ENCODE measurements around the gene RBM47.
"Not testable (repeated sequence)": the region's sequence is repeated elsewhere in the genome, so short reads cannot be mapped to it uniquely, and the experiment has no call there.

The RBM47 gene

DNA sequence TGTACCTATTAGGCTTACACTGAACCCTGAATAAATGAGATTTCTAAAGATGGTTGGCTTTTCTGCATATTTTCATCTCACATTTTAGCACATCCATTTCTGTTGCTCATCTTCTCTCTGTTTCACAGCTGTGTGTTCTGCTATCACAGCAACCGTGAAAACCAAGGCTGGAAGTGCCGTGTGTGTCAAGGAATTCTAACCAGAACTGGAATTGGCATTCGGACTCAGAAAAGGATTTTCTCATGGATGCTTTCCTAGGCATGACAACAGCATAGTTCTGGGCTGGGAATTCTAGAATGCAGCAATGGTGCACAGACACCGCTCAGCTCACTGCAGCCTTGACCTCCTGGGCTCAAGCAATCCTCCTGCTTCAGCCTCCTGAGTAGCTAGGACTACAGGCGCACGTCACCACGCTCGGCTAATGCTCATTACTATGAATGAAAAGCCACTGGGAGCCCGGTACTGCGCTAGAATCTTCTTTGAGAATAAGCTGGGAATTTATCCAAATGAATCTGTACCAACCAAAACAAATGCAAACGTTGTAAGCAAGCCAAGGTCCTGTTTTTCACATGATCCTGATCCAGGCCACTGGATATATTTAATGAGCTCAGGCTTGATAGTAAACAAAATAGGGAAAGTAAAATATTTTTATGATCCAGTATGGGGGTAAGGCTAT lies 105.2 kb downstream of the RBM47 start:
- DNase-seq: no peak

GRCh38 chr4:40523581-40523980 lies 106.1 kb downstream of the RBM47 start:
- no peak for DNase-seq

DNA sequence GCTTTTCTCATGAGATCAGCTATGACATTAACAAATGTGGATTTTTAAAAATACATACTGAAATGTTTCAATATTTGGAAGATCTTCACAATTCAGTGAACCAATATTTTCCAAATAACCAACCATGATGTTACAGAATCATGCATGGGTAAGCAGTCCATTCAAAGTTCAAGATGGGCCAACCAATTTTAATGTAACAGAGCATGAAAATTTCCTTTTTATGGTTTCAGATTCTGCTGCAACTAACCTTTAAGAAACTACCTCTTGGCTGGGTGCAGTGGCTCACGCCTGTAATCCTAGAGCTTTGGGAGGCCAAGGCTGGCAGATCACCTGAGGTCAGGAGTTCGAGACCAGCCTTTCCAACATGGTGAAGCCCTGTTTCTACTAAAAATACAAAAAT lies 107.7 kb downstream of the RBM47 start:
- DNase-seq: no peak

DNA sequence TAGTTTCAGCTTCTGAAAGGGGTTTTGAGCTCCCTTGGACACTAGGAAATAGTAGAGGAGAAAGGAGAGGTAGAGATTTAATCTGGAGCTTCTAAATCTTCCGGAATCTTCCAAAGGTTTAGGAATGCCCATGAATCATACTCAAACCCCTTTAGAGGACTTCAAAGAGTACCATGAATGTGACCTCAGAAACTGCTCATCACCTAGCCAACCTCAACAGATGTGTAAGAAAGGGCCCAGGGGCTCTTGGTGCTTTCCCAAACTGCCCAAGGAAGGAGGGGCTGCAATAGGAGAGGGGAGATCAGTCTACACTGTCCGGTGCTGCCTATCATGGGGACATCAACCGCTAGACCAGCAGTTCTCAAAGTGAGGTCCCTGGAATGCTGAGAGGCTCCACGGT lies 109.1 kb downstream of the RBM47 start:
- no peak for DNase-seq

DNA sequence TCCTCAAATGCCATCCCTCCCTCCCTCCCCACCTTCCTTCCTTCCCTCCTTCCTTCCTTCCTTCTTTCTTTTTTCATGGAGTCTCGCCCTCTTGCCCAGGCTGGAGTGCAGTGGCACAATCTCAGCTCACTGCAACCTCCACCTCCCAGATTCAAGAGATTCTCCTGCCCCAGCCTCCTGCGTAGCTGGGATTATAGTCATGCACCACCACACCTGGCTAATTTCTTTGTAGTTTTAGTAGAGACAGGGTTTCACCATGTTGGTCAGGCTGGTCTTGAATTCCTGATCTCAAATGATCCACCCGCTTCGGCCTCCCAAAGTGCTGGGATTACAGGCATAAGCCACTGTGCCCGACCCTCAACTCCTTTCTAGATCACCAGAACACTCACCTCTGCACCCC lies 112.6 kb downstream of the RBM47 start:
- not testable (repeated sequence) for DNase-seq

- DNase-seq: no peak
These were observed 113.0 kb downstream of the RBM47 start for GRCh38 chr4:40516651-40517050.

DNA sequence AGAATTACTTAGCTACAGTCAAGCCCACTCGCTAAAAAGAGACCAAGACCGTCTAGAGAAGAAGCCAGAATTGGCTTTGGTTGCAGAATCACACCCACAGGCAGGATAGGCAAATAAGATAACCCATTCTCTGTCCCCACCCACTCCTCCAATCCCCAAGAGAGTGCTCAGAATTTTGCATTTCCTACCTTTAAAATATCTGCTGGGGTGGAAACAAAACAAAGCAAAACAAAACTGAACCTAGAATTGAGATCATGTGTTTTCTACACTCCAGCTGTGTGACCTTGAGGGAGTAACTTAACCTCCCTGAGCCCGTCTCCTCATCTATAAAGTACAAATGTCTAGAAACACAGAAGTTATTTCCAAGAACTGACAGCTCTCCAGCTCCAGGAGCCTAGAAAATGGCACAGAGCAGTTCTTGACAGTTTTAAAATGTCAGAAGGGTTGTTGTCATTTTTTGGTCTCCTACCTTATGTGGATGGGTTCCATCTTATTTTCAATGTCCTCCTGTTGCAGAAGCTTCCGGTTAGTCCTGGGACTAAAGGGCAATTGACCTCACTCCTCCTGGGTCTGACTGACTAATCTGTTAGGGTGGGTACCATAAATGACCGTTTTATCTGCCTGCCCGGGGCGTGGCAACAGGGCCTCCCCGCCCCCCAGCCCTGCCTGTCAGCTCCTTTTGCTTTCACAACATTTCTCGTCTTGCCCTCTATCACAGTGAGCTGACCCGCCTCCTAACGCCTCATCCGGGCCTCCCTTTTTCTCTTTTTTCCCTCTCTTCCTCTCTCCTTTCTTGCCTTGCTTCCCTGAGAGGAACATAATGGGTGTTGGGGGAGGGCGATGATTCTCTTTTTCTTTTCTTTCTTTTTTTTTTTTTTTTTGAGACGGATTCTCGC lies 114.0 kb downstream of the RBM47 start:
- no peak for DNase-seq

DNA sequence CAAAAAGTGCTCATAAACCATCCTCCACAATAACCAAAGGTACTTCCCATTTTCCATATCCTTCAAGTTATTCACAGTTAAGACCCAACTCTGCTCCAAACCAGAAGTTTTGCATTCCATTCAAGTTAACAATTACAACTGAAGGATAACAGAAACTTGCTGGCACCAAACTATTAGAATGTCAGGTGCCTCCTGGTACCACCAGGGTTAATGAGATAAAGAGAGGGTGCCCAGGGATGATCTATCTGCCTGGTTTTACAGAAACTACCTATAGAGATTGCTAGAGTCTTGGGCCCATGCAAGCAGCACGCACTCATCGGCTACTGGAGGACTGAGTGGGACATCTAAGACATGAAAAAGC lies 114.6 kb downstream of the RBM47 start:
- DNase-seq: no peak

- no peak for DNase-seq
These were observed 115.1 kb downstream of the RBM47 start for GRCh38 chr4:40514497-40514951.

GRCh38 chr4:40511036-40511614 lies 118.5 kb downstream of the RBM47 start:
- no peak for DNase-seq

GRCh38 chr4:40507977-40508376 lies 121.7 kb downstream of the RBM47 start:
- no peak for DNase-seq

- no peak for DNase-seq
These were observed 123.2 kb downstream of the RBM47 start for GRCh38 chr4:40506492-40506891.

DNA sequence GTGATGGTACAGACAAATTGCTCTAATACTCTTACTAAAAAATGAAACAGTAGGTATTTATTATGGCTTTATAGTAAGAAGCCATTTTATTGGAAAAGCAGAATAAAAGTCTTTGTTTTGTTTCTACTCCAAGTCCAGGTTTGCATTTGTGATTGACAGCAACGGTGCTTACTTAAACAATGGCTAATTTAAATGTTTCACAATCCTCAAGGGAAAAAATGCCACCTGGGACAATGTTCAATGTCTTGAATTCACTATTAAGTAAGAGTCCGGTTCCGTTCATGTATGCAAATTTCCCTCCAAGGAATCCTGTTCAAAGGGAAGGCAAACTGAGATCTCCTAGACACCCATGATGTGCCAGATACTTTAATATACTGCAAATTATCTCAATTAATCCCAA lies 123.6 kb downstream of the RBM47 start:
- no peak for DNase-seq

- DNase-seq: no peak
These were observed 126.7 kb downstream of the RBM47 start for GRCh38 chr4:40502934-40503333.

- no peak for DNase-seq
These were observed 127.4 kb downstream of the RBM47 start for GRCh38 chr4:40502220-40502619.

DNA sequence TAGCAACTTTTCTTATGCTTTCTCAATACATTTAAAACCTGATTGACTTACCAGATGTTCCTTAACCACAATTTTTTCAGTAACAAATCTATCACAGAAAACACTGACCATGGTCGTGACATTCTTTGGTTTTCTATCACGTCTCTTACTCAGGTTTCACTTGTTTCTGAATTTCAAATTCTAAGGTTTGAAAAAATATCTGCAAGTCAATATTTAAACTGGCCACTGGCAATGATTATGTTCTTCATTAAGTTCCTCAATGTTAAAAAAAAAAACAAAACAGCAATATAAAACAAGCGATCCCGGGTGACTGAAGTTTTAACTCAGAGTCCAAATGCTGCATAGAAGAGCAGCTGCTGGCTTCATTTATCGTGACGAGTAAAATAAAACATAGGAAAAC lies 128.9 kb downstream of the RBM47 start:
- DNase-seq: no peak

DNA sequence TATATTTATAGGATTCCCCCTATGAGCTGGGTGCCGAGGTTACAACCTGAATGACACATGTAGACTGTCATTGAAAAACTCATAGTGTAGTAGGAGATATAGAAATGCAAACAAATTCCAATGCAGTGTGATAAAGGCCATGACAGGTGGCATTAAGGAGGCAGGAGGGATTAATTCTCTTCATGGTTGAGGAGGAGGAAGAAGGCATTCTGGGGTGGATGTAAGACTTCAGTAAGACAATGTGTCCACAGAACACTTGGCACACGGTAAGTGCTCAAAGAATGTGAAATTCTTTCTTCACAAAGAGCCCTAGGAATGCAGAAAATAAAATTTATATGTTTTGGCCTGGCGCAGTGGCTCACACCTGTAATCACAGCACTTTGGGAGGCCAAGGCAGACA lies 136.5 kb downstream of the RBM47 start:
- no peak for DNase-seq

DNA sequence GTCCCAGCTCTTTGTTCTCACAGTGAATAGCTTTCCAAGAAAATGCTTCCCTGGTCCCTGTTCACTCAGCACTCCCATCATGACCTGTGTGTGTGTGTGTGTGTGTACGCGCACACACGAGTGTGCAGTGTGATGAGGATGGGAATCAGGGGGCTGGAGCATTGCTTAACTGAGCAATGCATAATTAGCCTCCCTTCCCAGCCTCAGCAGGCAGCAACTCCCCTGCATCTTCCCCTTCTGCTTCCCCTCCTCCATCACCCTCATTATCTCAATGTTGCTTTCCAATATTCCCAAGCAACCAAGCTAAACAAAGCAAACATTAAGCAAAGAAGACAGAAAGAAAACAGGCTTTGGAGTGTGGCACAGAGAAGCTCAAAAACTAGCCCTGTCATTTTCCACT lies 137.0 kb downstream of the RBM47 start:
- no peak for DNase-seq

GRCh38 chr4:40490481-40490880 lies 139.2 kb downstream of the RBM47 start:
- DNase-seq: no peak

DNA sequence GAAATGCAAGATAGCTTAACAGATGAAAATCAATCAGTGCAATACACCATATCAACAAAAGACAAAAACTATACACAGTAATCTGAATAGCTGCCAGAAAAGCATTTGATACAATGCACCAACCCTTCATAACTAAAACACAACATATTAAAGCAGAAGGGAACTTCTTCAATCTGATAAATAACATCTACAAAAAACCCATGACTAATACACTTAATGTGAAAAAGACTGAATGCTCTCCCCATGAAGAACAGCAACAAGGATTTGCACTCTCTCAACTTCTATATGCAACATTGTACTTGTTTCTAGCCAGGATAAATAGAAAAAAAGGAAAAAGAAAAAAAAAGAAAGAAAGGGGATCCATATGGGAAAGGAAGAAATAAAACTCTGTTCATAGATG lies 139.7 kb downstream of the RBM47 start:
- no peak for DNase-seq

DNA sequence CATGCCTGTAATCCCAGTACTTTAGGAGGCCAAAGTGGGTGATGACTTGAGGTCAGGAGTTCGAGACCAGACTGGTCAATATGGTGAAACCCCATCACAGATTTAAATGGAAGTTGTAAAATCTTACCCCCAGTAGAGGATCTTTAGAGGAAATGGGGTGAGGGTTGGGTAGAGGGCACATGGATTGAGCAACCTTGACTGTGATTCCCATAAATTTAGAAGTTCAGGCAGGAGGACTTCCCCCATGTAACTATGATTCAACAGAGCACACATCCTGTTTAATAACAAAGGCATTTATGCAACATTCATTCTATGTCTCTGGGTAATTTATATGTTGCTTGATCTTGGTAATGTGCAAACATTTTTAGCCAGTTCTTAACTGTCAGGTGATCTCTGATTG lies 143.1 kb downstream of the RBM47 start:
- no peak for DNase-seq

GRCh38 chr4:40484346-40485090 lies 145.1 kb downstream of the RBM47 start:
- no peak for DNase-seq

GRCh38 chr4:40482985-40483647 lies 146.5 kb downstream of the RBM47 start:
- no peak for DNase-seq
